ENCODE measurements around the gene KLHDC7A. TPM values are rescaled to one million over a fixed set of nuclear protein-coding genes. Genes with fewer than 3 reads are reported as not detected.

KLHDC7A gene
- total and polyA plus RNA-seq, 2 donors (not counting 3 experiments of a cell fraction or from before 2014, with no cell fraction given), result not detected

DNA sequence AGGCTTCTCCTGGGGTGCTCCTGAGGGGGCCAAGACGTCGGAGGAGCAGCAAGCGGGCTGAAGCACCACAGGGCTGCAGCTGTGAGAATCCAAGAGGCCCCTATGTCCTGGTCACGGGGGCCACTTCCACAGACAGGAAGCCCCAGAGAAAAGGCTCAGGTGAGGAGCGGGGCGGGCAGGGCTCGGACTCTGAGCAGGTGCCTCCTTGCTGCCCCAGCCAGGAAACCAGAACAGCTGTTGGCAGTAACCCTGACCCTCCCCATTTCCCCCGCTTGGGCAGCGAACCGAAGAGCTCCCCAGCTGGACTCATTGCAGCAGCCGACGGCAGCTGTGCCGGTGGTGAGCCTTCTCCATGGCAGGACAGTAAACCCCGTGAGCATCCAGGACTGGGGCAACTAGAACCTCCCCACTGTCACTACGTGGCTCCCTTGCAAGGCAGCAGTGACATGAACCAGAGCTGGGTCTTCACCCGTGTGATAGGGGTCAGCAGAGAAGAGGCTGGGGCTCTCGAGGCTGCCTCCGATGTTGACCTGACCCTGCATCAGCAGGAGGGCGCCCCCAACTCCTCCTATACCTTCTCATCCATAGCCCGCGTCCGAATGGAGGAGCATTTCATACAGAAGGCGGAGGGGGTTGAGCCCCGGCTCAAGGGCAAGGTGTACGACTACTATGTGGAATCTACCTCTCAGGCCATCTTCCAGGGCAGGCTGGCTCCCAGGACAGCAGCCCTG lies 625 bp downstream of the KLHDC7A start:
- Histone ChIP-seq H3K4me1 (ENCODE audit: control insufficient read depth, extremely low read depth, insufficient read depth, low read length) (no peaks in the 10 kb centered on the region), H3K79me2 (ENCODE audit: control insufficient read depth, insufficient read depth, low read length) (no peaks in the 10 kb centered on the region), H3K4me3 (replicated peaks in 1 of 3; ENCODE audit: insufficient read depth in 1 of 3, low read depth in 1 of 3, low read length in 3 of 3) (no peak overlapping the region), H3K4me2 (ENCODE audit: insufficient read depth, low read length) (no peak overlapping the region), H3K9me1 (replicated peaks; ENCODE audit: control insufficient read depth, extremely low read depth, insufficient read depth, low read length) (no peaks in the 10 kb centered on the region), H3K9ac (replicated peaks; ENCODE audit: extremely low read depth, insufficient read depth, low read length) (no peak overlapping the region), H3K36me3 (ENCODE audit: control insufficient read depth in 2 of 2, extremely low read depth in 1 of 2, insufficient read depth in 2 of 2, low read length in 2 of 2) (no peaks in the 10 kb centered on the region), H4K20me1 (replicated peaks; ENCODE audit: control insufficient read depth, extremely low read depth, insufficient read depth, low read length) (no peaks in the 10 kb centered on the region), H3K27me3 (ENCODE audit: control insufficient read depth in 2 of 2, insufficient read depth in 2 of 2, low read length in 2 of 2) (no peaks in the 10 kb centered on the region), H3K9me3 (replicated peaks; ENCODE audit: control insufficient read depth, insufficient read depth, low read length) (no peaks in the 10 kb centered on the region), H3K27ac (ENCODE audit: insufficient read depth, low read depth, low read length) (no peak overlapping the region), H2AFZ (ENCODE audit: low read depth, low read length) (no peak overlapping the region)
- CTCF ChIA-PET, result no interaction called here
- POLR2A ChIA-PET, result no interaction called here
- dilution Hi-C loops (cut with MboI; ENCODE audit: extremely low pct_ligation_motif_present, low sequenced_read_pairs), result no loop called here
- DNase-seq (ENCODE audit: low read depth, low spot score), result no peak
- no peak for FAIRE-seq
- intact Hi-C loops (cut with micrococcal nuclease), result no loop called here
- BruUV-seq (replicated peaks), result no TSS peak
- TF ChIP-seq MYC (IDR thresholded peaks at IDR 0.05; ENCODE audit: low read depth, low read length) (no peak), POLR2A (IDR thresholded peaks at IDR 0.05; ENCODE audit: low read depth, low read length) (no peak), FOS (IDR thresholded peaks at IDR 0.05; ENCODE audit: borderline replicate concordance, insufficient read depth, low read length) (no peak), POLR2AphosphoS5 (IDR thresholded peaks at IDR 0.05; ENCODE audit: insufficient read depth, low read depth, low read length) (no peak), JUN (IDR thresholded peaks at IDR 0.05; ENCODE audit: borderline replicate concordance, insufficient read depth, insufficient read length, low read depth) (no peak), GATA2 (IDR thresholded peaks at IDR 0.05; ENCODE audit: insufficient read depth, insufficient read length, low read depth, low read length) (no peak), EZH2 (IDR thresholded peaks at IDR 0.05; ENCODE audit: borderline replicate concordance, low read depth, low read length, severe bottlenecking) (no peak)
- TF ChIP-seq, protein P1, sequence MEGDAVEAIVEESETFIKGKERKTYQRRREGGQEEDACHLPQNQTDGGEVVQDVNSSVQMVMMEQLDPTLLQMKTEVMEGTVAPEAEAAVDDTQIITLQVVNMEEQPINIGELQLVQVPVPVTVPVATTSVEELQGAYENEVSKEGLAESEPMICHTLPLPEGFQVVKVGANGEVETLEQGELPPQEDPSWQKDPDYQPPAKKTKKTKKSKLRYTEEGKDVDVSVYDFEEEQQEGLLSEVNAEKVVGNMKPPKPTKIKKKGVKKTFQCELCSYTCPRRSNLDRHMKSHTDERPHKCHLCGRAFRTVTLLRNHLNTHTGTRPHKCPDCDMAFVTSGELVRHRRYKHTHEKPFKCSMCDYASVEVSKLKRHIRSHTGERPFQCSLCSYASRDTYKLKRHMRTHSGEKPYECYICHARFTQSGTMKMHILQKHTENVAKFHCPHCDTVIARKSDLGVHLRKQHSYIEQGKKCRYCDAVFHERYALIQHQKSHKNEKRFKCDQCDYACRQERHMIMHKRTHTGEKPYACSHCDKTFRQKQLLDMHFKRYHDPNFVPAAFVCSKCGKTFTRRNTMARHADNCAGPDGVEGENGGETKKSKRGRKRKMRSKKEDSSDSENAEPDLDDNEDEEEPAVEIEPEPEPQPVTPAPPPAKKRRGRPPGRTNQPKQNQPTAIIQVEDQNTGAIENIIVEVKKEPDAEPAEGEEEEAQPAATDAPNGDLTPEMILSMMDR (IDR thresholded peaks at IDR 0.05; ENCODE audit: extremely low read depth in 1 of 2, insufficient read depth in 1 of 2, low read depth in 1 of 2, low read length in 2 of 2), result no peak
- TF ChIP-seq, protein P2, sequence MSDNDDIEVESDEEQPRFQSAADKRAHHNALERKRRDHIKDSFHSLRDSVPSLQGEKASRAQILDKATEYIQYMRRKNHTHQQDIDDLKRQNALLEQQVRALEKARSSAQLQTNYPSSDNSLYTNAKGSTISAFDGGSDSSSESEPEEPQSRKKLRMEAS (IDR thresholded peaks at IDR 0.05; ENCODE audit: insufficient read depth, insufficient read length), result no peak

Data from endothelial cell of umbilical vein (primary cell).